Stimulated activated CD4-positive, alpha-beta T cell treated with anti-CD3 and anti-CD28 coated beads, Interleukin-2, amount 100 ng/mL, for 48 hours (primary cell): Measurements from ENCODE around the gene PRKG1.

Experiments
- DNase-seq, 2 donors: peaks; one replicate each; pipeline ENCODE4 v3.0.0-alpha.2; 2020

The PRKG1 gene

DNA sequence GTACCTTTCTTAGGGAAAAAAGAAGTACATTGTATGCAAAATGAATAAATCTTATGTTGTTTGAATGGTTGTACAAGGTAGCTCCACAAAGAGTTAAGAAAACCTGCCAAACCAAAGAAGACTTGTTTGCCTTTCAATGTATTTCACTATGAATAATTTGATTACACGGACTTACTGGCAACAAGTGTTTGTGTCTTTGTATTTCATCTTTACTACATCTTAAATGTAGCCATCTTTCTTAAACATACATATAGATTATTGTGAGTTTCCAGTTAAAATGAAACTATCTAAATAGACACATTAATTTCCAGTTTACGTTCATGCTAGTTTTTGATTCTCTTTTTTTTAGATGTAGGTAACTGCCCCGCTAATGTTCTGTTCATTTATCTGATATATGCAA lies 2.8 kb downstream of the PRKG1 start:
- DNase-seq, result no peak

DNA sequence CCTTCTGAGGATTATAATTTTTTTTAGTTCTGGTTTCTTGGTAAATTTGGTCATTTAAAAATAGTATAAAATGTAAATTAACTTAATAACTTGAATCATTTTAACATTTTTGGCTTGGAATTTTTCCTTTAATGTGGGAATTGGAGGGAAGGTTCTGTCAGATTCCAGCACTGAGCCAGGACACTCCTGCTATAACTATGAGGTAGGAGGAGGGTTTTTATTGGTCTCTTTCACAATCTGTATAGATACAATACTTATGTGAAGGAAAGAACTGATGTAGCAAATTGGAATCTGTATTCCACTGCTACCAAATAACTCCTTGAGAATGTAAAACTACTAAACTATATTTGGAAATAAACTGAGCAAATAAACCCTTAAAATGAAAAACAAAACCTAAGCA lies 3.2 kb downstream of the PRKG1 start:
- DNase-seq, result no peak

GRCh38 chr10:51079331-51079730 lies 5.0 kb downstream of the PRKG1 start:
- no peak for DNase-seq

- no peak for DNase-seq
These were observed 5.5 kb downstream of the PRKG1 start for GRCh38 chr10:51079766-51080165.

DNA sequence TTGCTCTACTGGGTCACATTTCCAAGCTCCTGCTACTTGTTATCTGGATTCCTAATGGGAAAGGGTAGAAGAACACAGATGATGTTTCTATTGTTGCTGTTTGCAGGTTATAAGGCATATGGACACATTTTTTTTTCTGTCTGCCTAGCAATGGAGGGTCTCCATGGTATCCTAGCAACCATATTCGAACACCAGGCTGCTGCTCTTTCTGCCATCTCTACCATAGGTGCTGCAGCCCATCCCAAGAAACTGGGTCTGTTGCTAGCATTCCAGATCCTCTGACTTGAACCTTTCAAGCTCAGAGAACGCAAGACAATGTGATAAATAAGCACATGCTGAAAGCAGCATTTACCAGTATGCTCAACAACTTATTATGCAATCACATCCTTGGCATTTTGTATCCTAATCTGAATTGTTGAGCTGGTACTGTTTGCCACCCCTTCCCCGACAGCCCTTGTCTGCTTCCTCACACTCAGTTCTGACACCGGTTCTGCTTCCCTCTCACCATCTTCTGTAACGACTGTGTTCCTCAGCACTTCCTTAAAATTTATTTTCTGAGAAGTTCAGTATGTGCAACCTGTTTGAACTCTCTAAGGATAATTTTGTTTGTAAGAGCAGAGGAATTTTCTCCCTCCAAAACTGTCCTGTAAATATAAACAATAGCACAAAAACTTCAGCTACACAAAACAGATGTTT lies 6.2 kb downstream of the PRKG1 start:
- DNase-seq, result no peak

GRCh38 chr10:51082857-51083256 lies 8.6 kb downstream of the PRKG1 start:
- no peak for DNase-seq

GRCh38 chr10:51083356-51083853 lies 9.1 kb downstream of the PRKG1 start:
- no peak for DNase-seq

- no peak for DNase-seq
These were observed 10.9 kb downstream of the PRKG1 start for GRCh38 chr10:51085204-51085603.

DNA sequence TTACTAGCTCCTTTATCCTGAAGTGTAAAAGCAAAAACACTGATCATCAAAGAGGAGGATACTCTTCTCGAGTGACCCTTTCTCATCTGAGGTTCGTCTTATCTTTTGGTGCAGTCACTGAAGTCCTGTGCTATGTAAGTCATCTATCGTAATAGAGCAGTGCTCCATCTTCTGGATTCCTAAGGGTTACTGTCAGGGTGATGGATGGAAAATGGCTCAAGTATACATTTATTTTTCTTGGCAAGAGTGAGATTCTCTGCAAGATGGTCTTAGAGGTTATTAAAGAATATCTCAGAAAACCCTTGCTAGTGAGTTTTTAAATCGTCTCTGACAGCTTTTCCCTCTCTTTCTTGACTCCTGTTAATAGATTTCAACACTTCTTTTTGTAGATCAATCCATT lies 12.4 kb downstream of the PRKG1 start:
- DNase-seq, result no peak

DNA sequence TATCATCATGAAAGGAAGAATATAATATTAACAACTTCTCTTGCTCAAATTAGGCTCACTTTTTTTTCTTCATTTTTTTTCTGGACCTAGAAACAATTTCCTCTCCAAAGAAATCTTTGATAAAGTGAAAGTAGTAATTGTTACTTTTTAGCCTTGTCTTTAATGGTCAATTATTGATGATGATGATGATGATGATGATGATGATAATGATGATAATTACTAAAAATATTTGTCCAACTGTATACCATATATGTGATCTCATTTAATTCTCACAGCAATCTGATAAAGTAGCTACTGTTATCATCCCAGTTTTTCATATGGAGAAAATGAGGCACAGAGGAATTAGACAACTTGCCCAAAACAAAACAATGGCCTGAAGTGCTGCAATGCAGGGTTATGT lies 12.8 kb downstream of the PRKG1 start:
- no peak for DNase-seq

GRCh38 chr10:51090190-51090589 lies 15.9 kb downstream of the PRKG1 start:
- DNase-seq, result no peak

- DNase-seq, result no peak
These were observed 18.1 kb downstream of the PRKG1 start for GRCh38 chr10:51092402-51092801.

GRCh38 chr10:51095444-51095843 lies 21.2 kb downstream of the PRKG1 start:
- DNase-seq, result no peak

DNA sequence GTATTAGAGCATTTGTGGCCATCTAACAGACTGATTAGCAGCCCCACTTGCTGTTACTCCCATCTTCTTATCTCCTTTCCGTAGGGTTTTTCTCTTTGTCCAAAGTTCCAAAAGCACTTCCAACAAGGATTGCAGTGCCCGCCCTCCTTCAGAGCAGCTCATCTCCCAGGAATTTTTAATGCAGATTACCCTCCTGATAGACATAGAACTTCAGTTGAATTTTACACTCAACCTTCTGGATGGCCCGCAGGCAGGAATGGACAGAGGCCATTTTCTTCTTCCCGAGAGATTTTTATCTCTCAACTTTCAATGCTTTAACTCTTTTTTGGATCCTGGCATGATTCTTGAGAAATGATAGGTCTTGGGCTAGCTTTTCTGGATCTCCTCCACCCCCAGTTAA lies 23.3 kb downstream of the PRKG1 start:
- DNase-seq, result no peak

GRCh38 chr10:51100221-51100620 lies 25.9 kb downstream of the PRKG1 start:
- DNase-seq, result no peak

DNA sequence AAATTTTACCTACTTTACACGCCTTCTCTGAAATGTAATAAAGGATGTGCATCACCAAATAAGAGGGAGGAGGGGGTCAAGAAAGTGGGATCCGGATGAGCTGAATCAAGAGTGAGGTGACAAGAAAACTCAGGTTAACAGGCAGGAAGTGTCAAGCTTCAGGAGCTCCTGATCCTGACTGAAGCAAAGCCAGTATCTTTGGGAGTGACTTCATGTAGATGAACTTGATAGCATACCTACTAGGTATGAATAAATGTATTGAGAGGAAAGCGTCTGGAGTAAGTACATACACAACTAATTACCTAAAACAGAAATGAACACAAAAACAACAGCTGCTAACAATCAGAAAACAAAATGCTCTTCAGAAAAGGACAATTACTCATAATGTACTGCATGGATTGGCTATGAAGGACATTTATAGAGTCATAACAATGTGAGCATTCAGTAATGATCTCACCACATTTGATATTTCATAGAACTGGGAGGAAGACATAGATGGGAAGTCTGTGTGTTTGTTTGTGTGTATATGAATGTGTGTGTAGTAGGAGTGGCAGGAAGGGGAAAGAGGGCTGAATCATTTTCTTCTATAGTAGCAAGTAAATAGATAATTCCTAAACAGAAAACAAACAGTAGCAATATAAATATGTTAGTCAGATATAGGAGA lies 29.4 kb downstream of the PRKG1 start:
- DNase-seq, result no peak

DNA sequence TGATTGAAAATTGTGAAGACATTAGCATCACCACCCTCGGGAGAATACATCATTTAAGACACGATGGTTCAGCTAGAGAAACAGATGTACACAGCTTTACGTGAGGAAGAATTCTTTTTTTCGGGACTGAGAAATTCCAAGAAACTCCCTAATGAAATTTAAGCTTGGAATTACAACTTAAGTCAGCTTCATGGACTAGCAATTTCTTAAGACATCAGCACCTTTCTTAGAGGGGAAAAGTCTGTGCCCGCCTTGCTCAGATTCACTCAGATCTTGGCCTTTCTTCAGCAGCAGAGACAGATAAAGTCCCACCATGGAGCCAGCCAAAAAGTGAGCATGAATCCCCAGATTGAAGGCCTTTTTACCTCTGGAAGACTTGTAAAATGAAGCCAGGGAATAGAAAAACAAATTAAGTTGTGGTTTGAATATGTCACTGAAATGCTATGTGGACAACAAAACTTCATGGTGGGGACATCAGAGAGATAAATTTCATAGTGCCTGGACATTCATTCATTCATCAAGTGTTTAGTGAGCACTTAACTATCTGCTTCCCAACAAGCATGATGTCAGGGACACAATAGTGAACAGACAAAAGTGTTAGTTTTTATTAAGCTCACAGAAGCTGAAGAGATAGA lies 32.1 kb downstream of the PRKG1 start:
- no peak for DNase-seq

- DNase-seq, result no peak
These were observed 34.1 kb downstream of the PRKG1 start for GRCh38 chr10:51108406-51108805.

GRCh38 chr10:51109801-51110533 lies 35.7 kb downstream of the PRKG1 start:
- DNase-seq, result no peak

DNA sequence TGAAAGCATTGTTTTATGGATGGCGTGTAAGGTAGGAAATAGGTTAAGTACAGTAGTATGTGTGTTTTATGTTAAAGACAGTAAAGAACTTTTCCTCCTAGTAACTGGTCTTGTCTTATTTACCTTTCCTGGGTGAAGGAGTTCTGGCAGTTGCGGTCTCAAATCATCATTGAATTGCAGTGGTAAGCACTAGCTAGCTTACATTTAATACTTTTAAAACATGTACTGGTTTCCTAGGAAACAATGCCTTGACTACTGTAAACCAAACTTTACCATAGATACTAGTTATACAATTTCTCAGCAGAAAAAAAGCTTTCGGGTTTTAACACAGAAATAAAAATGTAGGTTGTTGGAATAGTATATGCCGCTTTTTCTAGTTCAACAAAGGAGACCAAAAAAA lies 37.7 kb downstream of the PRKG1 start:
- no peak for DNase-seq

- DNase-seq, result no peak
These were observed 38.7 kb downstream of the PRKG1 start for GRCh38 chr10:51113007-51113406.

GRCh38 chr10:51117053-51117660 lies 42.9 kb downstream of the PRKG1 start:
- no peak for DNase-seq

DNA sequence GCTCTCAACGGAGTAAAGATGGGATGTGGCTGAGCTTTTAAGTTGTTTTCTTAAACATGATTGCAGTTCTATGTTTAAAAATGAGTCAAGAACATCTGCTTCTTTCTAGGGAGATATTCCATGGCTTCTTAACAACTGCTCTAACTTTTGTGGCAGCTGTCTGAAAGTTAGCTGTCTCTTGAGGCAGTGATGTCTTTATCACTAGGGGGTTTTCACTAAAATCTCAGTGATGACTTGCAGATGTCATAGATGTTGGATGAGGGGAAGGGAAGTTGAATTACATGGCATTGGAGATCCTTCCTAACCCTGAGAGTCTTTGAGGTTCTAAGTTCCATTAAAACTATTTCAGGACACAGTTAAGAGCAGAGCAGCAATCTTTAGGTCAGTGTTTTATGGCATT lies 43.5 kb downstream of the PRKG1 start:
- no peak for DNase-seq
